ENCODE measurements around the gene NTRK3.

GRCh38 chr15:87959080-87959479, 297.5 kb downstream of the NTRK3 start:
- TF ChIP-seq CTCF (IDR thresholded peaks at IDR 0.05; ENCODE audit: low read depth, low read length) (no peak), EZH2phosphoT487 (IDR thresholded peaks at IDR 0.05; ENCODE audit: low read depth) (no peak)
